Dendritic cell treated with granulocyte-macrophage colony-stimulating factor and Interleukin-4, amounts not matched to agents 40 ng/mL and 50 ng/mL, for 4 days (primary cell): ENCODE data around the gene CDH1.

ENCODE experiments used
- H3K27ac Mint-ChIP-seq: one replicate; pipeline ENCODE4 v1.8.0; 2022; ENCODE audit warnings: mild to moderate bottlenecking, mixed read lengths
- H3K27me3 Mint-ChIP-seq: one replicate; pipeline ENCODE4 v1.8.0; 2022; ENCODE audit warnings: mild to moderate bottlenecking, mixed read lengths
- H3K36me3 Mint-ChIP-seq: one replicate; pipeline ENCODE4 v1.8.0; 2022; ENCODE audit warnings: low read depth, mixed read lengths
- H3K4me1 Mint-ChIP-seq: one replicate; pipeline ENCODE4 v1.8.0; 2022; ENCODE audit warnings: low read depth, mixed read lengths
- H3K4me3 Mint-ChIP-seq: one replicate; pipeline ENCODE4 v1.8.0; 2022; ENCODE audit warnings: mild to moderate bottlenecking, moderate library complexity, mixed read lengths
- H3K9me3 Mint-ChIP-seq: one replicate; pipeline ENCODE4 v1.8.0; 2022; ENCODE audit warnings: mixed read lengths
- intact Hi-C: fragments of 100-400 bp; cut with micrococcal nuclease; formaldehyde crosslinking; loops from one replicate; pipeline ENCODE4 v1.15.0; 2022

Gene CDH1

DNA sequence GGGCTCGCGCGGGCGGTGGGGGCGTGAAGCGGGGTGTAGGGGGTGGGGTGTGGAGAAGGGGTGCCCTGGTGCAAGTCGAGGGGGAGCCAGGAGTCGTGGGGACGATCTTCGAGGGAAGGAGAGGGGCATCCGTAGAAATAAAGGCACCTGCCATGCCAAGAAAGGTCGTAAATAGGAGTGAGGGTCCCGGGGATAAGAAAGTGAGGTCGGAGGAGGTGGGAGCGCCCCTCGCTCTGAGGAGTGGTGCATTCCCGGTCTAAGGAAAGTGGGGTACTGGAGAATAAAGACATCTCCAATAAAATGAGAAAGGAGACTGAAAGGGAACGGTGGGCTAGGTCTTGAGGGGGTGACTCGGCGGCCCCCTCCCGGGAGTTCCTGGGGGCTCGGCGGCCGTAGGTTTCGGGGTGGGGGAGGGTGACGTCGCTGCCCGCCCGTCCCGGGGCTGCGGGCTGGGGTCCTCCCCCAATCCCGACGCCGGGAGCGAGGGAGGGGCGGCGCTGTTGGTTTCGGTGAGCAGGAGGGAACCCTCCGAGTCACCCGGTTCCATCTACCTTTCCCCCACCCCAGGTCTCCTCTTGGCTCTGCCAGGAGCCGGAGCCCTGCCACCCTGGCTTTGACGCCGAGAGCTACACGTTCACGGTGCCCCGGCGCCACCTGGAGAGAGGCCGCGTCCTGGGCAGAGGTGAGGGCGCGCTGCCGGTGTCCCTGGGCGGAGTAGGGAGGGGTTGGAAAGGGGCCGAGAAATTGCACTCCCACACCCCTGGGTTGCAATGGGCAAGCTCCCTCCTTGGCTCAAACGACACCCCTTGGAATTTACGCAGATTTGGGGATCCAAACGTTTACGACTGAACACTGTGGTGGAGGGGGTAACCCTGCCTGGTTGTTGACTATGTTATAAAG is 888 bp downstream of the CDH1 start:
- Mint-ChIP-seq H3K36me3 (no peaks in the 10 kb centered on the region), H3K4me1 (peaks cover 48% of the 10 kb centered on the region), H3K4me3 (peak overlapping the region; percentile 47), H3K27me3 (peaks cover 56% of the 10 kb centered on the region), H3K9me3 (no peaks in the 10 kb centered on the region), H3K27ac (peak overlapping the region; percentile 15)
- intact Hi-C loops: no loop called here

DNA sequence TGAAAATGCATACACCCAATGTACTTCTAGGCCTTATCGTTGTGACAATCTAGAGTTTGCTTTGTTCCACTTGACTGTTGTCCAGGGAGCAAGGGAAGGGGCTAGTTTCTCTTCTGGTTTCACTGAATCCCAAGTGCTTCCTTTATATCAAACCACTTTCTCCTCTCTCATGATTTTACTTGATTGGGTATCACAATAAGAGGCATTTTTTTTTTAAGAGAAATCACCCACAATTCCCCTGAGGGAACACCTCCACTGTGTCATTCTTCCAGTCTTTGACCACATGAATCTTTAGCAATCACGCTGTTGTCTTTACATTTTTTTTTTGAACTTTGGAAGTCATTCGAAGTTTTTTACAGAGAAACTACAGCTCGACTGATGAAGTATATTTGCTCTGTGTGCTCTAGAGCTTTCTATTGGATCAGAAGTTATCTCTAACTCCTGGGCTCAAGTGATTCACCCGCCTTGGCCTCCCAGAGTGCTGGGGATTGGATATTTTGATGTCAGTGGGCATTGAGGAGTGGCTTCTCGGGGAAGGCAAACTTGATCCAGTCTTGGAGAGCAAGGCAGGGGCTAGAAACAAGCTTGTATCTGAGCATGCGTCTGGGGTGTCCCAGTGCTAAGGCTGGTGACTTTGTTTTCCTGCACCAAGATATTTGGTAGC is 3.0 kb downstream of the CDH1 start:
- intact Hi-C loops: no loop called here
- Mint-ChIP-seq H3K27me3 (peaks cover 49% of the 10 kb centered on the region), H3K27ac (no peak overlapping the region), H3K36me3 (no peaks in the 10 kb centered on the region), H3K9me3 (no peaks in the 10 kb centered on the region), H3K4me3 (no peak overlapping the region), H3K4me1 (peaks cover 62% of the 10 kb centered on the region)

DNA sequence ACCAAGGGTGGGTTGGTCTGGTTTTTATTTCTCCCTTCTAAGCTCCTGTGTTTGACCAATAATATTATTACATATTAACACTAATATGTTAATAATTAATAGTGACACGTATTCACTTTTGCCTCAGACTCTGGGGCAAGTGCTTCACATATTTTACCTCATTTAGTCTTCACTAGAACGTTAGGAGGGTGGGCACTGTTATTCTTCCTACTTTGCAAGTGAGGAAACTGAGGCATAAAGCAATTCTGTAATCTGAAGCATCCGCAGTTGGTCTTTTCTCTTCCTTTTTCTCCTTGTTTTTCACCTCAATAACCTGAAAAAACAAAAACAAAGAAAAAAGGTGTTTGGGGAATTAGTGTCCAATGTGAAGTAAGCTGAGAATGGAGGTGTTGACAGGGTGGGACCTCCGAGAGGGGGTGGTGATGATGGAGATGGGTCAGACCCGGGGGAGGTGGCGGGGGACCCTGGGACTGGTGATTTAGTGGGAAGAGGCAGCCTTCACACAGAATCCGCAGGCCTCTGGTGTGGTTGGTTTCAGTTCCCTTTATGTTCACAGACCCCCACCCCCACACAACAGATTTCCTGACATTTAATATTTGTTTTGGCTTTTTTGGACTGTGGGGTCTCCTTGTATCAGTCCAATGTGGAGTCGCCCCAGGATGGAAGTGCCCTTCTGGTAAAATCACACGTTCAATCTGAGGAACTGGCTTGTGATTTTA is 3.7 kb downstream of the CDH1 start:
- H3K27me3 Mint-ChIP-seq: peaks cover 47% of the 10 kb centered on the region
- no peaks in the 10 kb centered on the region for H3K36me3 Mint-ChIP-seq
- peak overlapping the region; percentile 13 for H3K27ac Mint-ChIP-seq
- intact Hi-C loops: no loop called here
- peaks cover 62% of the 10 kb centered on the region for H3K4me1 Mint-ChIP-seq
- no peaks in the 10 kb centered on the region for H3K9me3 Mint-ChIP-seq
- peak overlapping the region; percentile 39 for H3K4me3 Mint-ChIP-seq

DNA sequence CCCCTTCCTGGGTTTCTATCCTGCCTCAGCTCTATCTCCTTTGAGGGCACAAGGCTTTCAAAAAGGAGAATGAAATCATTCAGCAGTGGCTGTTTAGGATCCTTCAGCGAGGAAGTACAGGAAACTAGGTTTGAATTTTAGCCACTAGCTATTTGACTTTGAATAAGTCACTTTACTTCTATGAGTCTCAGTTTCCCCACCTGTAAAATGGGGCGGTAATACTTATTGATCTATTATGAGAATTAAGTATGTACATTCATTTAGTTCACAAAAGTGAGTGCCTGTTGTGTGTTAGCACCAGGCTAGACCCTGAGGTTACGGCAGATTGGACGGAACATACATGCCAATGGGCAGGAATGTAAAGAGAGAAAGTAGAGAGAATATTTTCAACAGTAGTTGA is 6.6 kb downstream of the CDH1 start:
- H3K27me3 Mint-ChIP-seq: peaks cover 28% of the 10 kb centered on the region
- intact Hi-C loops: no loop called here
- peaks cover 48% of the 10 kb centered on the region for H3K4me1 Mint-ChIP-seq
- H3K27ac Mint-ChIP-seq: no peak overlapping the region
- H3K36me3 Mint-ChIP-seq: no peaks in the 10 kb centered on the region
- no peaks in the 10 kb centered on the region for H3K9me3 Mint-ChIP-seq
- H3K4me3 Mint-ChIP-seq: no peak overlapping the region

DNA sequence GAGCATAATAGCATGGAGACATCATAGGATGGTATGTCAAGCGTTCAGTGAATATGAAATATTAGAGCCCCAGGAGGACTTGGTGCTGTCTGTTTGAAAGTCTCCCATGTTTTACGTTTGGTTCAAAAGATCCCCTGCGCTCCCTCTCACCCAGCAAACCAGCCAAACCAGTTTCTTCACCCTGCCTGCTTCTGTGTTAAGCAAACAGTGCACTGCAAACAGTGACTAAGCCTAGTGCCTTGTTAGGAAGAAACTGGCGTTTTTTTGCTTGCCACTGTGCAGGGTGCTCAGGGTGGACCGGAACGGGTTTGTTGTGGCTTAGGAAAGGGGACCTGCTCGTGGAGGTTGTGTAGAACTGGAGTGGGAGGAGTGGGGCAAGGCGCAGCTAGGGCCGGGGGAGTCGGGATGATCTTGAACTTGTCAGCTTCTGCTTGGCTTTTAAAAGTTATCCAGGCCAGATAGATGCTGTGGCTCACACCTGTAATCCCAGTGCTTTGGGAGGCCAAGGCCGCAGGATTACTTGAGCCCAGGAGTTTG is 7.7 kb downstream of the CDH1 start:
- intact Hi-C loops: no loop called here
- no peaks in the 10 kb centered on the region for H3K36me3 Mint-ChIP-seq

DNA sequence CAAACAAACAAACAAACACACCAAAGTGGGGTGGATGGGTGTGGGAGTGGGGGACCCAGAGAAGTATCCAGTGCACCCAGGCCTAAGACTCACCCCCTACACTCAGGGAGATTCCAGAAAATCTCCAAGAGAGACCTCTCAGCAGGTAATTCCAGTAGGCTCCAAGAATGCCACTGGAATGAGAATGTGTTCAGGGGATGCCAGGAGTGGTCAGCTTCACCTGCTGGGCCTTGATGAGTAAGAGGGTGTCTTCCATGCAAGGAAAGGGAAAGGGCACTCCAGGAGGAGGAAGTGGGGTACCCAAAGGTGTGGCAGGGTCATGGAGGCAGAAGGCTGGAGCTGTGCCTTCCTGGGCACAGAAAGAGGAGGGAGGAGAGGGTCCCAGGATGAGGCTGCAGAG is 9.9 kb downstream of the CDH1 start:
- H3K36me3 Mint-ChIP-seq: no peaks in the 10 kb centered on the region
- H3K4me3 Mint-ChIP-seq: no peak overlapping the region
- no peaks in the 10 kb centered on the region for H3K9me3 Mint-ChIP-seq
- peaks cover 40% of the 10 kb centered on the region for H3K27me3 Mint-ChIP-seq
- intact Hi-C loops: no loop called here
- H3K4me1 Mint-ChIP-seq: peaks cover 32% of the 10 kb centered on the region
- no peak overlapping the region for H3K27ac Mint-ChIP-seq

More for the DNA sequence above, 7.7 kb downstream of the CDH1 start:
- Mint-ChIP-seq H3K4me1 (peaks cover 46% of the 10 kb centered on the region), H3K4me3 (no peak overlapping the region), H3K9me3 (no peaks in the 10 kb centered on the region), H3K27me3 (peaks cover 34% of the 10 kb centered on the region), H3K27ac (no peak overlapping the region)

DNA sequence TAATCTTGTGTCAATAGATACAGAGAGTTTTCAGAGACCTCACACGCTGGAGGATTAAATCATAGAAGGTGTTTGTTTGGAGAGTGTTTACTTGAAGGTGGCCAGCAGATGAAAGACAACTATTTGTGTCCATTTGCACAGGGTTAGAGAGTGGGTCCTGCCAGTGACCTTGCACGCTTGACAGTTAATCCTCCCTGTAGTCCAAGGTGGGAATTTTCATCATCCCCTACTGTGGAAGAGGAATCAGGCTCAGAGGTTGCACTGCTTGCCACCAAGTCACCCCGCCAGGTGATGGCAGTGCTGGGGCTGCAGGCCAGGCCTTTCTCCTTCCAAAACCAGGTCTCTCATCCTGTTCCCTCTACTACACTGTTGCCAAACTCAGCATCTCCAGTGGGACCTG is 12.3 kb downstream of the CDH1 start:
- H3K27ac Mint-ChIP-seq: no peak overlapping the region
- no peaks in the 10 kb centered on the region for H3K9me3 Mint-ChIP-seq
- intact Hi-C loops: no loop called here
- H3K4me1 Mint-ChIP-seq: peaks cover 12% of the 10 kb centered on the region
- H3K27me3 Mint-ChIP-seq: peaks cover 35% of the 10 kb centered on the region
- H3K36me3 Mint-ChIP-seq: no peaks in the 10 kb centered on the region
- no peak overlapping the region for H3K4me3 Mint-ChIP-seq

DNA sequence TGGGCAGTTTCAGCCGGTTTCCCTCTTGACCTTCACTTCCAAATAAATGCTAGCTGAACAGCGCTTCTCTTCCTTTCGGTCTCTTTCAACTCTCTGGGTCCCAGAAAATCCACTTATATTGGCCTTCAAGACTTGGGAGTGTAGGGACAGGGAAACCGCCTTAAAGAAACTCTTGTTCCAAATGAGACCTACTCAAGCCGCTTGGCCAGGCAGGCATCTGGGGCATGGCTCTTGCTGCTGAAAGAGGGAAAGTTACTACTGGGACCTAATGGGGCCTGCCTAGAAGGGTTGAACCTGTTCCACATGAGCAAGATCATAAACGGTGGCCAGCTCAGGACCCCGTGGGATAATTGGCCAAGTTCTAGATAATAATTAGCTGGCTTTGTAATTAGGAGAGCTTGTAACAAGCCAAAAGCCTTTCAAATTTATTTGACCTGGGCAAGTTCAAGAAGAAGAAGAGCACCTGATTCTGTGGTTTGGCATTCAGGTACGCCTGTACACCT is 13.2 kb downstream of the CDH1 start:
- Mint-ChIP-seq H3K36me3 (no peaks in the 10 kb centered on the region), H3K9me3 (no peaks in the 10 kb centered on the region), H3K4me3 (no peak overlapping the region), H3K27me3 (peaks cover 31% of the 10 kb centered on the region), H3K27ac (no peak overlapping the region), H3K4me1 (peaks cover 7% of the 10 kb centered on the region)
- intact Hi-C loops: no loop called here

DNA sequence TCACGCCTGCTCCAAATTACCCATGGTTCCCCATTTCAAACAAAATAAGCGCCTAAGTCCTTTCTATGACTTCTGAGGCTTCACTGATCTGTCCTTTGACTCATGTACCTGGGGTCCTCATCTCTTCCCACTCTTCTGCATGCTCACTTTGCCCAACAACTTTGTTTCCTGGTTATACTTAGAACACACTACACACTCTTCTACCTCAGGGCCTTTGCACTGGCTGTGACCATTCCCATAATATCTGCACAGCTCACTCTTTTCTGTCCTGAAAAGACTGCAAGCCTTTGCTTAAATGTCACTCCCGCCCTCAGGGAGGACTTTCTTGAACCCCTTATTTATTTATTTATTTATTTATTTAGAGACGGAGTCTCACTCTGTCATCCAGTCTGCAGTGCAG is 14.1 kb downstream of the CDH1 start:
- Mint-ChIP-seq H3K9me3 (no peaks in the 10 kb centered on the region), H3K36me3 (no peaks in the 10 kb centered on the region), H3K27me3 (peaks cover 31% of the 10 kb centered on the region), H3K4me3 (no peak overlapping the region), H3K27ac (no peak overlapping the region), H3K4me1 (peaks cover 7% of the 10 kb centered on the region)
- intact Hi-C loops: no loop called here

DNA sequence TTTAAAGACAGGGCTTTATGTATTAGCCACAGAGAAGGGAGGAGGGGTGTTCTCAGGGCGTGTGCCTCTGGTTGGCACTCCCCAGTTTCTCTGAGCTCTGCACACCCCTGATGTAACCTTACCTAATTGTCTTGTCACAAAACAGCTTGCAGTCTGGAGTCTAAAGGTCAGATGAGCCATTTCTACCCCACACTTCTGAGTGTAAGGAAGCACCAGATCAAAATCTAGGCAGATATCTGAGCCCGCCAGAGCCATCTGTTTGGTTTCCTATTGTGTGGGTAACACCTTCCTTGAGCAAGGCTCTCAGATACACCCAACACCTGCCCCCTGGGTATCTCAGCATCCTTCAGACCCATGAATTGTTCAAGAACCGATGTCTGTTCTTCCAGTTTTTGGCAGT is 15.5 kb downstream of the CDH1 start:
- Mint-ChIP-seq H3K27me3 (peaks cover 23% of the 10 kb centered on the region), H3K9me3 (no peaks in the 10 kb centered on the region), H3K27ac (no peak overlapping the region), H3K4me1 (peaks cover 11% of the 10 kb centered on the region), H3K4me3 (no peak overlapping the region), H3K36me3 (no peaks in the 10 kb centered on the region)
- intact Hi-C loops: no loop called here

DNA sequence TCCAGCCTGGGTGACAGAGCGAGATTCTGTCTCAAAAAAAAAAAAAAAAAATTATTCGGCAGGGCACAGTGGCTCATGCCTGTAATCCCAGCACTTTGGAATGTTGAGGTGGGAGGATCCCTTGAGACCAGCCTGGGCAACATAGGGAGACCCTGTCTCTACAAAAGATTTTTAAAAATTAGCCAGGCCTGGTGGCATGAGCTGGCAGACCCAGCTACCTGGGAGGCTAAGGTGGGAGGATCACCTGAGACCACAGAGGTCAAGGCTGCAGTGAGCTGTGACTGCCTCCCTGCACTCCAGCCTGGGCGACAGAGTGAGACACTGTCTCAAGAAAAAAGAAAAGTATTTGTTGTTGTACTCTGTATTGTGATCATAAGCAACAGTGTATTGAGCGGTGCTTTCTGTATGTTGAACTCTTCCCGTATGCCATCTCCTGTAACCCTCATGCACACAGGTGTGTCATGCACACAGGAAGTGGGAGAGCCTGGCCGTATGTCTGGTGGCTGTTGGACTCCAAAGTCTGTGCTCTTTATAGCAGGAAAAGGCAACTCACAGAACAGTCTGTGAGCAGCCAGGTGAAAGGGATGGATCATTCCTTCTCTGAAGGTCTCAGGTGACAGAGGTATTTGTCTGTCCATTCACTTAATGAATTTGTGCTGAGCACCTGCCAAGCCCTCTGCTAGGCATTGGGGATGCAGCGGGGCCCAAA is 17.1 kb downstream of the CDH1 start:
- intact Hi-C loops: no loop called here
- no peak overlapping the region for H3K4me3 Mint-ChIP-seq
- peaks cover 14% of the 10 kb centered on the region for H3K4me1 Mint-ChIP-seq
- peaks cover 21% of the 10 kb centered on the region for H3K27me3 Mint-ChIP-seq
- H3K36me3 Mint-ChIP-seq: no peaks in the 10 kb centered on the region
- H3K9me3 Mint-ChIP-seq: no peaks in the 10 kb centered on the region
- H3K27ac Mint-ChIP-seq: no peak overlapping the region

DNA sequence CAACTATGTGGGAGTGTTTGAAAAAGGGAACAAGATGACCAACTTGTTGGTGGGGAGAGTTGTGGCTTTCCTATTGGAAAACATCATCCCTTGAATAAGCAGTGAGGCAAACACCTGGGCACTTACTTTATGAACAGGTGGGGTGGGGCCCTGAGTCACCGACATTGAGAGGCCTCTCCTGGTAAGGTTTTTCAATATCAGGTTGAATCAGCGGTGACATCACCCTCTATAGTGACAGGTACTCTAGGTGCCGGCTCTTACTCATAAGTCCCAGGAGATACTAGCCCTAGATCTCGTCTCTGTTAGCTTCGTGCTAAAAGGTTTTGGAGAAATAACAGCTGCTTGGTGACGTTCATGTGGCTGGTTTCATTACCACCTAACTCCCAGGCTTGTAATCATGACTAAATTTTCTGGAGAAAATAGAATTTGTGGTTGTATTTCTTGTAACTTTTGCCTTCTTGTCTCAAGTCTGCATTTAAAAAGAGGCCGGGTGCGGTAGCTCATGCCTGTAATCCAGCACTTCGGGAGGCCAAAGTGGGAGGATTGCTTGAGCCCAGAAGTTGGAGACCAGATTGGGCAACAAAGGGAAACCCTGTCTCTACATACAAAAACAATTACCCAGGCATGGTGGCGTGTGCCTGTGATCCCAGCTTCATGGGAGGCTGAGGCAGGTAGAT is 19.3 kb downstream of the CDH1 start:
- Mint-ChIP-seq H3K9me3 (no peaks in the 10 kb centered on the region), H3K27ac (no peak overlapping the region), H3K36me3 (no peaks in the 10 kb centered on the region), H3K27me3 (peaks cover 11% of the 10 kb centered on the region), H3K4me3 (no peak overlapping the region), H3K4me1 (peaks cover 14% of the 10 kb centered on the region)
- intact Hi-C loops: no loop called here

DNA sequence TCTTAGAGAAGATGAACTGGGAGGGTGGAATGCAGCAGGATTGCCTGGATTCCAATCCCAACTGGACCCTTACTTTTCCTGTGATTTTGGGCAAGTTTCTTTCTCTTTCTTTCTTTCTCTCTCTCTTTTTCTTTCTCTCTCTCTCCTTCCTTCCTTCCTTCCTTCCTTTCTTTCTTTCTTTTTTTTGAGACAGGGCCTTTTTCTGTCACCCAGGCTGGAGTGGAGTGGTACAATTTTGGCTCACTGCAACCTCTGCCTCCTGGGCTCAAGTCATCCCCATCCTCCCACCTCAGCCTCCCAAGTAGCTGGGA is 20.5 kb downstream of the CDH1 start:
- Mint-ChIP-seq H3K27ac (no peak overlapping the region), H3K27me3 (peaks cover 17% of the 10 kb centered on the region), H3K9me3 (no peaks in the 10 kb centered on the region), H3K4me1 (peaks cover 14% of the 10 kb centered on the region), H3K4me3 (no peak overlapping the region), H3K36me3 (no peaks in the 10 kb centered on the region)
- intact Hi-C loops: no loop called here
